Measurements from ENCODE around the gene TRDMT1.

The TRDMT1 gene

GRCh38 chr10:17213646-17214349, 12.3 kb upstream of the TRDMT1 start:
- in situ Hi-C loops (cut with HindIII; ENCODE audit: low sequenced_read_pairs) = no loop called here

- in situ Hi-C loops (cut with HindIII; ENCODE audit: low sequenced_read_pairs) = no loop called here
Observed at GRCh38 chr10:17212802-17213221, 11.3 kb upstream of the TRDMT1 start.

GRCh38 chr10:17210361-17210760, 8.9 kb upstream of the TRDMT1 start:
- in situ Hi-C loops (cut with HindIII; ENCODE audit: low sequenced_read_pairs) = no loop called here

GRCh38 chr10:17209881-17210280, 8.4 kb upstream of the TRDMT1 start:
- in situ Hi-C loops (cut with HindIII; ENCODE audit: low sequenced_read_pairs) = no loop called here

GRCh38 chr10:17209302-17209701, 7.8 kb upstream of the TRDMT1 start:
- in situ Hi-C loops (cut with HindIII; ENCODE audit: low sequenced_read_pairs) = no loop called here

GRCh38 chr10:17208476-17208875, 7.0 kb upstream of the TRDMT1 start:
- in situ Hi-C loops (cut with HindIII; ENCODE audit: low sequenced_read_pairs) = no loop called here

GRCh38 chr10:17206210-17206709, 4.8 kb upstream of the TRDMT1 start:
- in situ Hi-C loops (cut with HindIII; ENCODE audit: low sequenced_read_pairs) = no loop called here

GRCh38 chr10:17203416-17203815, 1.9 kb upstream of the TRDMT1 start:
- in situ Hi-C loops (cut with HindIII; ENCODE audit: low sequenced_read_pairs) = no loop called here

- in situ Hi-C loops (cut with HindIII; ENCODE audit: low sequenced_read_pairs) = no loop called here
Observed at GRCh38 chr10:17202999-17203398, 1.5 kb upstream of the TRDMT1 start.

- in situ Hi-C loops (cut with HindIII; ENCODE audit: low sequenced_read_pairs) = no loop called here
Observed at GRCh38 chr10:17202506-17202905, 1.0 kb upstream of the TRDMT1 start.

GRCh38 chr10:17201794-17202116, 283 bp upstream of the TRDMT1 start:
- in situ Hi-C loops (cut with HindIII; ENCODE audit: low sequenced_read_pairs) = no loop called here

- in situ Hi-C loops (cut with HindIII; ENCODE audit: low sequenced_read_pairs) = no loop called here
Observed at GRCh38 chr10:17200001-17200911, 1.2 kb downstream of the TRDMT1 start.

GRCh38 chr10:17199351-17199804, 2.1 kb downstream of the TRDMT1 start:
- in situ Hi-C loops (cut with HindIII; ENCODE audit: low sequenced_read_pairs) = no loop called here

GRCh38 chr10:17196573-17196972, 4.9 kb downstream of the TRDMT1 start:
- in situ Hi-C loops (cut with HindIII; ENCODE audit: low sequenced_read_pairs) = no loop called here

- in situ Hi-C loops (cut with HindIII; ENCODE audit: low sequenced_read_pairs) = no loop called here
Observed at GRCh38 chr10:17196045-17196444, 5.4 kb downstream of the TRDMT1 start.

- in situ Hi-C loops (cut with HindIII; ENCODE audit: low sequenced_read_pairs) = no loop called here
Observed at GRCh38 chr10:17195083-17195482, 6.4 kb downstream of the TRDMT1 start.

- in situ Hi-C loops (cut with HindIII; ENCODE audit: low sequenced_read_pairs) = no loop called here
Observed at GRCh38 chr10:17190602-17191001, 10.9 kb downstream of the TRDMT1 start.

- in situ Hi-C loops (cut with HindIII; ENCODE audit: low sequenced_read_pairs) = no loop called here
Observed at GRCh38 chr10:17188644-17189172, 12.8 kb downstream of the TRDMT1 start.

GRCh38 chr10:17185873-17186272, 15.6 kb downstream of the TRDMT1 start:
- in situ Hi-C loops (cut with HindIII; ENCODE audit: low sequenced_read_pairs) = no loop called here

- in situ Hi-C loops (cut with HindIII; ENCODE audit: low sequenced_read_pairs) = no loop called here
Observed at GRCh38 chr10:17183110-17183509, 18.4 kb downstream of the TRDMT1 start.

- in situ Hi-C loops (cut with HindIII; ENCODE audit: low sequenced_read_pairs) = no loop called here
Observed at GRCh38 chr10:17181751-17182150, 19.7 kb downstream of the TRDMT1 start.

- in situ Hi-C loops (cut with HindIII; ENCODE audit: low sequenced_read_pairs) = no loop called here
Observed at GRCh38 chr10:17181110-17181509, 20.4 kb downstream of the TRDMT1 start.
